Lower lobe of right lung (tissue), 2 donors: Measurements from ENCODE around the gene ASTN2. TPM values are rescaled to one million over a fixed set of nuclear protein-coding genes. Genes with fewer than 3 reads are reported as not detected.
"Not testable (repeated sequence)": the region's sequence is repeated elsewhere in the genome, so short reads cannot be mapped to it uniquely, and the experiment has no call there.

ENCODE experiments used
- ATAC-seq, 2 donors: fragments of 200-7000 bp; cut with Tn5 transposase; one replicate each; pipeline ENCODE4 v1.9.1; 2020 to 2022; ENCODE audit warnings: mild to moderate bottlenecking in 2 of 2, moderate library complexity in 2 of 2
- DNase-seq: peaks from one replicate; pipeline ENCODE4 v3.0.0-alpha.2; 2020
- H3K27ac ChIP-seq: fragments of 200-600 bp; one replicate; pipeline ENCODE4 v1.8.0; 2022
- H3K27me3 ChIP-seq: fragments of 200-600 bp; one replicate; pipeline ENCODE4 v1.8.0; 2022; ENCODE audit warnings: low read depth
- H3K36me3 ChIP-seq: fragments of 200-600 bp; one replicate; pipeline ENCODE4 v1.8.0; 2022; ENCODE audit warnings: mild to moderate bottlenecking
- H3K4me1 ChIP-seq: fragments of 200-600 bp; one replicate; pipeline ENCODE4 v1.8.0; 2022
- H3K4me3 ChIP-seq: fragments of 200-600 bp; one replicate; pipeline ENCODE4 v1.8.0; 2022; ENCODE audit warnings: mild to moderate bottlenecking
- H3K9me3 ChIP-seq: fragments of 200-600 bp; one replicate; pipeline ENCODE4 v1.8.0; 2022
- CTCF ChIP-seq: fragments of 200-600 bp; IDR thresholded peaks from one replicate; pipeline ENCODE4 v1.8.0; 2022; ENCODE audit warnings: antibody characterized with exemption, mild to moderate bottlenecking
- intact Hi-C: fragments of 100-400 bp; cut with DNase I; formaldehyde crosslinking; loops from one replicate; pipeline ENCODE4 v1.11.0; 2022
- total RNA-seq: library from RNA; stranded (reverse); fragmentation: NEBNext Ultra II Directional; extraction: Animal tissue kit (Norgen Biotek cat#: 25700); gene quantifications from one replicate; pipeline ENCODE4 v1.2.1, GENCODE V29; 2021
- donor health status: DM: no; HTN: yes; CAD: no; lungs with severe emphysema.

Gene ASTN2
- total RNA-seq, 1 donor from 2014 or later = 4.3 TPM

GRCh38 chr9:117074342-117074662, 340.6 kb downstream of the ASTN2 start:
- ATAC-seq (no peak), DNase-seq (no peak)
- Histone ChIP-seq H3K4me1 (no peaks in the 10 kb centered on the region), H3K27me3 (no peaks in the 10 kb centered on the region), H3K27ac (no peak overlapping the region), H3K9me3 (no peaks in the 10 kb centered on the region), H3K36me3 (no peaks in the 10 kb centered on the region), H3K4me3 (no peak overlapping the region)
- no peak for TF ChIP-seq CTCF
- intact Hi-C loops = no loop called here

- no peak for TF ChIP-seq CTCF
- no peak for DNase-seq
- H3K27ac ChIP-seq = no peak overlapping the region
These were observed 341.1 kb downstream of the ASTN2 start for GRCh38 chr9:117073539-117074341.

GRCh38 chr9:117073071-117073470, 341.8 kb downstream of the ASTN2 start:
- H3K4me1 ChIP-seq = no peaks in the 10 kb centered on the region
- DNase-seq (no peak), ATAC-seq (no peak)
- no peak overlapping the region for H3K27ac ChIP-seq
- no peaks in the 10 kb centered on the region for H3K27me3 ChIP-seq
- H3K4me3 ChIP-seq = no peak overlapping the region
- no peaks in the 10 kb centered on the region for H3K9me3 ChIP-seq
- TF ChIP-seq CTCF = no peak
- intact Hi-C loops = no loop called here
- H3K36me3 ChIP-seq = no peaks in the 10 kb centered on the region

More at GRCh38 chr9:117073539-117074341, 341.1 kb downstream of the ASTN2 start:
- Histone ChIP-seq H3K27me3 (no peaks in the 10 kb centered on the region), H3K36me3 (no peaks in the 10 kb centered on the region), H3K4me1 (no peaks in the 10 kb centered on the region), H3K9me3 (no peaks in the 10 kb centered on the region), H3K4me3 (no peak overlapping the region)
- no peak for ATAC-seq
- intact Hi-C loops = no loop called here

GRCh38 chr9:117072216-117072615, 342.6 kb downstream of the ASTN2 start:
- Histone ChIP-seq H3K4me1 (no peaks in the 10 kb centered on the region), H3K27me3 (no peaks in the 10 kb centered on the region), H3K36me3 (no peaks in the 10 kb centered on the region), H3K27ac (no peak overlapping the region), H3K9me3 (no peaks in the 10 kb centered on the region), H3K4me3 (no peak overlapping the region)
- TF ChIP-seq CTCF = no peak
- DNase-seq (no peak), ATAC-seq (no peak)
- intact Hi-C loops = no loop called here

GRCh38 chr9:117071673-117072207, 343.1 kb downstream of the ASTN2 start:
- DNase-seq, ATAC-seq, H3K27ac ChIP-seq, intact Hi-C loops, H3K27me3 ChIP-seq, H3K4me1 ChIP-seq, H3K9me3 ChIP-seq, H3K4me3 ChIP-seq, H3K36me3 ChIP-seq: not testable (repeated sequence)

GRCh38 chr9:117063721-117064471, 351.0 kb downstream of the ASTN2 start:
- DNase-seq (no peak), ATAC-seq (no peak)
- H3K27me3 ChIP-seq = no peaks in the 10 kb centered on the region
- no peaks in the 10 kb centered on the region for H3K36me3 ChIP-seq
- intact Hi-C loops = no loop called here
- no peak for TF ChIP-seq CTCF
- no peaks in the 10 kb centered on the region for H3K4me1 ChIP-seq
- H3K4me3 ChIP-seq = no peak overlapping the region
- no peak overlapping the region for H3K27ac ChIP-seq
- no peaks in the 10 kb centered on the region for H3K9me3 ChIP-seq
